Gastrocnemius medialis (tissue), 4 donors: ENCODE results near the gene NUDT14. TPM values are rescaled to one million over a fixed set of nuclear protein-coding genes. Genes with fewer than 3 reads are reported as not detected.

Source experiments
- ATAC-seq, 2 donors: fragments of 150-250 bp; one replicate each; pipeline ENCODE4 v1.9.1; 2016
- DNase-seq, 2 donors: peaks; one replicate each; pipeline ENCODE4 v3.0.0-alpha.2; 2019
- H3K27ac ChIP-seq, 4 donors: fragments of 200-600 bp; sonication (generic); 1 replicate in 1 of 4; 2 replicates in 3 of 4; pipeline ENCODE4 v1.5.1; 2016 to 2018; ENCODE audit warnings: mild to moderate bottlenecking in 2 of 4, moderate library complexity in 1 of 4
- H3K27me3 ChIP-seq, 3 donors: fragments of 200-600 bp; sonication (generic) in 2 of 3; 1 replicate in 1 of 3; 2 replicates in 2 of 3; pipeline versions ENCODE4 v1.5.1 to v1.6.0; 2016 to 2019; ENCODE audit warnings: mild to moderate bottlenecking in 1 of 3, moderate library complexity in 1 of 3
- H3K36me3 ChIP-seq, 2 donors: fragments of 200-600 bp; sonication (generic) in 1 of 2; one replicate each; pipeline ENCODE4 v1.5.1; 2017 to 2018
- H3K4me1 ChIP-seq, 2 donors: fragments of 200-600 bp; sonication (generic) in 1 of 2; one replicate each; pipeline ENCODE4 v1.5.1; 2016 to 2017; ENCODE audit warnings: mild to moderate bottlenecking in 2 of 2
- H3K4me3 ChIP-seq, 4 donors: fragments of 200-600 bp; sonication (generic) in 3 of 4; 1 replicate in 1 of 4; 2 replicates in 3 of 4; pipeline ENCODE4 v1.5.1; 2016 to 2019; ENCODE audit warnings: mild to moderate bottlenecking in 2 of 4
- H3K9me3 ChIP-seq, 3 donors: fragments of 200-600 bp; sonication (generic) in 2 of 3; 1 replicate in 1 of 3; 2 replicates in 2 of 3; pipeline ENCODE4 v1.5.1; 2016 to 2019
- POLR2A ChIP-seq, 2 donors: fragments of 450-650 bp; IDR thresholded peaks; one replicate each; pipeline ENCODE4 v1.6.1; 2017; ENCODE audit warnings: antibody characterized with exemption in 2 of 2, mild to moderate bottlenecking in 2 of 2, moderate library complexity in 2 of 2
- in situ Hi-C, 4 donors: fragments of 200-750 bp; cut with MboI; loops; one replicate each; pipeline versions ENCODE4 v1.15.0 to v1.8.0; 2017; ENCODE audit warnings: low sequenced_read_pairs in 4 of 4
- intact Hi-C: fragments of 100-400 bp; cut with DNase I; formaldehyde crosslinking; loops from one replicate; pipeline ENCODE4 v1.15.1; 2023; ENCODE audit warnings: low total_unique reads
- total RNA-seq, 4 donors: library from RNA; depleted of rRNA; stranded (reverse); fragments of >200 nt; gene quantifications; one replicate each; pipeline versions ENCODE4 v1.1.0 to v1.2.3, GENCODE V29; 2016
- TF ChIP-seq, protein P1 (sequence below), 5 experiments: fragments of 450-650 bp in 3 of 5; fragments of 200-600 bp in 2 of 5; sonication (generic) in 2 of 5; IDR thresholded peaks in 4 of 5; conservative IDR thresholded peaks in 1 of 5; 1 replicate in 4 of 5; 2 replicates in 1 of 5; pipeline ENCODE4 v1.5.1; 2016 to 2019; ENCODE audit warnings: antibody characterized with exemption in 5 of 5, mild to moderate bottlenecking in 3 of 5, moderate library complexity in 3 of 5

The NUDT14 gene
- total RNA-seq, 4 donors from 2014 or later, result 11.0 to 25.5 (median 16.4) TPM

DNA sequence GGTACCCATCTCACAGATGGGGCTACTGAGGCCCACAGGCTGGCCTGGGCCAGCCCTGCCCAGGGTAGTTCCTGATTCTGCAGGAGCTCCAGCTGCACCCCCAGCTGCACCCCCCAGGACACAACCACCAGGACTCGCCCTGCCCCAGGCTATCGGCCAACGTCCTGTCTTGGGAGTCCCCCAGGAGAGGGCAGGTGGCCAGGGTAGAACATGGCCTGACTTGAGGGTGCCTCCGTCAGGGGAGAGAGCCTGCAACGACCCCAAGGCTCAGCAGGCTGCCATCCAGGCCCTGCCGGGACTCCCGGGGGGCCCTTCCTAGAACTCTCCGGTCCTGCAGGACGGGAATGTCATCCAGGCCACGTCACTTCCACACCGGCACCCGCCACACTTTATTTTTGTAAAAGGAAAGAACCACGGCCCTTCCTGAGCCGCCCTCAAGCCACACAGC, 28.3 kb downstream of the NUDT14 start:
- Histone ChIP-seq H3K36me3 (peaks cover 0 to 17% of the 10 kb centered on the region in 2 donors), H3K27ac (peak overlapping the region; percentile 91 to 98 (median 94)), H3K27me3 (no peaks in the 10 kb centered on the region), H3K4me3 (peak overlapping the region in 2 of 4 donors; percentile 7 to 8), H3K9me3 (no peaks in the 10 kb centered on the region), H3K4me1 (peaks cover 22 to 33% of the 10 kb centered on the region in 2 donors)
- intact Hi-C loops, result loop anchor here (2.0 to 5.0 kb wide), 2 partner anchors 14 to 61 kb away; no protein-coding TSS in a partner anchor
- peak in 1 of 2 donors; percentile 37 for DNase-seq
- TF ChIP-seq, protein P1, sequence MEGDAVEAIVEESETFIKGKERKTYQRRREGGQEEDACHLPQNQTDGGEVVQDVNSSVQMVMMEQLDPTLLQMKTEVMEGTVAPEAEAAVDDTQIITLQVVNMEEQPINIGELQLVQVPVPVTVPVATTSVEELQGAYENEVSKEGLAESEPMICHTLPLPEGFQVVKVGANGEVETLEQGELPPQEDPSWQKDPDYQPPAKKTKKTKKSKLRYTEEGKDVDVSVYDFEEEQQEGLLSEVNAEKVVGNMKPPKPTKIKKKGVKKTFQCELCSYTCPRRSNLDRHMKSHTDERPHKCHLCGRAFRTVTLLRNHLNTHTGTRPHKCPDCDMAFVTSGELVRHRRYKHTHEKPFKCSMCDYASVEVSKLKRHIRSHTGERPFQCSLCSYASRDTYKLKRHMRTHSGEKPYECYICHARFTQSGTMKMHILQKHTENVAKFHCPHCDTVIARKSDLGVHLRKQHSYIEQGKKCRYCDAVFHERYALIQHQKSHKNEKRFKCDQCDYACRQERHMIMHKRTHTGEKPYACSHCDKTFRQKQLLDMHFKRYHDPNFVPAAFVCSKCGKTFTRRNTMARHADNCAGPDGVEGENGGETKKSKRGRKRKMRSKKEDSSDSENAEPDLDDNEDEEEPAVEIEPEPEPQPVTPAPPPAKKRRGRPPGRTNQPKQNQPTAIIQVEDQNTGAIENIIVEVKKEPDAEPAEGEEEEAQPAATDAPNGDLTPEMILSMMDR (IDR thresholded peaks at IDR 0.05 in 4 of 5, conservative IDR thresholded peaks at IDR 0.05 in 1 of 5), result no peak
- TF ChIP-seq POLR2A (IDR thresholded peaks at IDR 0.05), result no peak
- peak; percentile 39 to 43 for ATAC-seq
- in situ Hi-C loops, result no loop called here

DNA sequence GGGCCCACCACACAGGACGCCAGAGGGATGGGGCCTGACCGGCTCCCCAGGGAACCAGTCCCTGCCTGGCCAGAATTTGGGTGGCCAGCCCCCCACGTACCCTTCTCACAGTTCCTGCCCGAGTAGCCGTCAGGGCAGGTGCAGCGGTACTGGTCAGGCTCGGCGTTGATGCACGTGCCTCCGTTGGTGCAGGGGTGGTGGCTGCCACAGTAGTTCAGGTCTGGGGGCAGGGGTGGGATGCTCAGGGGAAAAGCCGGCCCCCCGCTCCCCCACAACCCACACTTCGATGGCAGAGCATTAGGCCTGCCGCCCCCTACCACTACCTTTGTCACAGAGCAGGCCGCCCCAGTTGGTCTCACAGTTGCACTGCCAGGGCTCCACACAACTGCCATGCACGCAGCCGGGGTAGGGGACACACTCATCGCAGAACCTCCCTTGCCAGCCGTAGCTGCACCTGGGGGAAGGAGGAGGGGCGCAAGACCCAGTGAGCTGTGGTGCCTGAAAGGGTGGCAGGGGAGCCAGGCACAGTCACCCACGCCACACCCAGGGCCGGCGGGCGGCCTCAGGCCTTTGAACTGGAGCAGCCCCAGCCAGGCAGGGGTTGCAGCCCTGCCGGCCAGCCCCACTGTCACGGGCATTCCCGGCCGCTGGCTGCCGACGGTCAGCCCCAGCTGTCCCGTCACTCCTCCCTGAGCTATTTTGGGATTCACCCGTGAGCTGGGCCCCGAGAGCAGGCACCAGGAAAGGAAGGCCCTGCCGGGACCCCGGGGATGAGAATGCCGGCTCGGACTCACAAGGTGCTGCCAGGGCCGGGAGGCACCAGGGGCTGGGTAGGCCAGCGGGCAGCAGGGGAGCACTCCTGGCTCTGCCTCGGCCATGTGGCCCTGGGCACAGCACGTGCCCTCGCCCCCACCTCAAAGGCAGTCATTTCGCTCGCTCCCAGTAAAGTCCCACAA, 29.0 kb downstream of the NUDT14 start:
- ATAC-seq (peak; percentile 87), DNase-seq (peak; percentile 65 to 86)
- Histone ChIP-seq H3K9me3 (no peaks in the 10 kb centered on the region), H3K36me3 (peaks cover 0 to 24% of the 10 kb centered on the region in 2 donors), H3K27ac (peak overlapping the region; percentile 91 to 98 (median 94)), H3K4me1 (peaks cover 22 to 33% of the 10 kb centered on the region in 2 donors), H3K4me3 (peak overlapping the region in 2 of 4 donors; percentile 7 to 8), H3K27me3 (no peaks in the 10 kb centered on the region)
- peak in 1 of 2 donors; percentile 20 for TF ChIP-seq POLR2A (IDR thresholded peaks at IDR 0.05)
- TF ChIP-seq, protein P1 (IDR thresholded peaks at IDR 0.05 in 4 of 5, conservative IDR thresholded peaks at IDR 0.05 in 1 of 5), result no peak
- in situ Hi-C loops, result no loop called here
- intact Hi-C loops, result loop anchor here (2.0 to 5.0 kb wide), 2 partner anchors 15 to 60 kb away; no protein-coding TSS in a partner anchor

- Histone ChIP-seq H3K9me3 (no peaks in the 10 kb centered on the region), H3K4me3 (no peak overlapping the region), H3K4me1 (peaks cover 22 to 33% of the 10 kb centered on the region in 2 donors), H3K27me3 (no peaks in the 10 kb centered on the region), H3K27ac (peak overlapping the region; percentile 91 to 98 (median 94)), H3K36me3 (peaks cover 0 to 33% of the 10 kb centered on the region in 2 donors)
- ATAC-seq (no peak), DNase-seq (peak in 1 of 2 donors; percentile 10)
- TF ChIP-seq POLR2A (IDR thresholded peaks at IDR 0.05), result no peak
- TF ChIP-seq, protein P1 (IDR thresholded peaks at IDR 0.05 in 4 of 5, conservative IDR thresholded peaks at IDR 0.05 in 1 of 5), result no peak
- in situ Hi-C loops, result no loop called here
- intact Hi-C loops, result loop anchor here (5.0 kb wide), 1 partner anchor 59 kb away; no protein-coding TSS in a partner anchor
Measured at GRCh38 chr14:105151084-105151837, 29.9 kb downstream of the NUDT14 start.

GRCh38 chr14:105150368-105151083, 30.6 kb downstream of the NUDT14 start:
- TF ChIP-seq, protein P1 (IDR thresholded peaks at IDR 0.05 in 4 of 5, conservative IDR thresholded peaks at IDR 0.05 in 1 of 5), result no peak
- no peak for TF ChIP-seq POLR2A (IDR thresholded peaks at IDR 0.05)
- ATAC-seq, result no peak
- in situ Hi-C loops (no loop called here), intact Hi-C loops (loop anchor here (5.0 kb wide), 1 partner anchor 58 kb away; no protein-coding TSS in a partner anchor)
- peak in 1 of 2 donors; percentile 9 for DNase-seq
- Histone ChIP-seq H3K36me3 (peaks cover 0 to 40% of the 10 kb centered on the region in 2 donors), H3K4me1 (peaks cover 22 to 33% of the 10 kb centered on the region in 2 donors), H3K27ac (no peak overlapping the region), H3K4me3 (no peak overlapping the region), H3K9me3 (no peaks in the 10 kb centered on the region), H3K27me3 (no peaks in the 10 kb centered on the region)
